HEK293T (cell line): Measurements from ENCODE around the gene C19orf67.

Experiments
- ARNT ChIP-seq: fragments of 450-650 bp; IDR thresholded peaks from 2 replicates; pipeline ENCODE4 v1.6.1; 2017; ENCODE audit warnings: mild to moderate bottlenecking
- BHLHE40 ChIP-seq: fragments of 450-650 bp; IDR thresholded peaks from 2 replicates; pipeline ENCODE4 v1.6.1; 2016; ENCODE audit warnings: mild to moderate bottlenecking, moderate library complexity, borderline replicate concordance
- CTBP1 ChIP-seq: fragments of 450-650 bp; IDR thresholded peaks from 2 replicates; pipeline ENCODE4 v1.6.1; 2016; ENCODE audit warnings: borderline replicate concordance
- ELF4 ChIP-seq: fragments of 450-650 bp; IDR thresholded peaks from 2 replicates; pipeline ENCODE4 v1.6.1; 2017; ENCODE audit warnings: antibody characterized with exemption
- FOXA1 ChIP-seq: fragments of 450-650 bp; IDR thresholded peaks from 2 replicates; pipeline ENCODE4 v1.6.1; 2016; ENCODE audit warnings: mild to moderate bottlenecking
- FOXM1 ChIP-seq: fragments of 450-650 bp; IDR thresholded peaks from 2 replicates; pipeline ENCODE4 v1.6.1; 2017; ENCODE audit warnings: mild to moderate bottlenecking, borderline replicate concordance
- NFRKB ChIP-seq: fragments of 450-650 bp; IDR thresholded peaks from 2 replicates; pipeline ENCODE4 v1.6.1; 2016; ENCODE audit warnings: mild to moderate bottlenecking, moderate library complexity
- SP1 ChIP-seq: fragments of 450-650 bp; IDR thresholded peaks from 2 replicates; pipeline ENCODE4 v1.6.1; 2017
- SUZ12 ChIP-seq: fragments of 450-650 bp; IDR thresholded peaks from 2 replicates; pipeline ENCODE4 v1.6.1; 2016; ENCODE audit warnings: mild to moderate bottlenecking
- TARDBP ChIP-seq: fragments of 450-650 bp; IDR thresholded peaks from 2 replicates; pipeline ENCODE4 v1.6.1; 2016

GRCh38 chr19:14073261-14073924 lies 12.2 kb downstream of the C19orf67 start:
- TF ChIP-seq BHLHE40 = no peak
- no peak for TF ChIP-seq FOXA1
- TF ChIP-seq SP1 = no peak
- TF ChIP-seq SUZ12 = no peak
- no peak for TF ChIP-seq TARDBP
- peak; percentile 78; the same call in 1 of the 2 replicates for TF ChIP-seq ARNT
- no peak for TF ChIP-seq CTBP1
- no peak for TF ChIP-seq ELF4
- TF ChIP-seq FOXM1 = peak; percentile 57; the same call in 1 of the 2 replicates
- TF ChIP-seq NFRKB = no peak
